Upper lobe of left lung (tissue), 6 donors: ENCODE results near the gene PI4KB. TPM values are rescaled to one million over a fixed set of nuclear protein-coding genes. Genes with fewer than 3 reads are reported as not detected.

Source experiments
- ATAC-seq, 2 donors: fragments of 200-7000 bp; cut with Tn5 transposase; one replicate each; pipeline ENCODE4 v1.9.1; 2022; ENCODE audit warnings: mild to moderate bottlenecking in 2 of 2, moderate library complexity in 2 of 2; ENCODE audit not compliant: low FRiP score in 2 of 2
- DNase-seq, 2 donors: peaks; one replicate each; pipeline ENCODE4 v3.0.0-alpha.2; 2019 to 2020
- H3K27ac ChIP-seq, 4 donors: fragments of 200-600 bp; sonication (generic); one replicate each; pipeline ENCODE4 v1.5.1; 2016 to 2019
- H3K27me3 ChIP-seq, 4 donors: fragments of 200-600 bp; sonication (generic); one replicate each; pipeline ENCODE4 v1.5.1; 2017 to 2019
- H3K36me3 ChIP-seq, 4 donors: fragments of 200-600 bp; sonication (generic); one replicate each; pipeline ENCODE4 v1.5.1; 2016 to 2019
- H3K4me1 ChIP-seq, 4 donors: fragments of 200-600 bp; sonication (generic); one replicate each; pipeline ENCODE4 v1.5.1; 2018 to 2019
- H3K4me3 ChIP-seq, 4 donors: fragments of 200-600 bp; sonication (generic); one replicate each; pipeline ENCODE4 v1.5.1; 2017 to 2019; ENCODE audit warnings: mild to moderate bottlenecking in 2 of 4, moderate library complexity in 1 of 4
- H3K9me3 ChIP-seq, 4 donors: fragments of 200-600 bp; sonication (generic); one replicate each; pipeline ENCODE4 v1.5.1; 2018 to 2019
- EP300 ChIP-seq, 4 donors: sonication (generic); formaldehyde crosslinking; IDR thresholded peaks; one replicate each; pipeline ENCODE4 v1.5.1; 2017; ENCODE audit warnings: antibody characterized with exemption in 4 of 4, control low read depth in 2 of 4
- POLR2A ChIP-seq, 4 donors: fragments of 450-650 bp; IDR thresholded peaks; one replicate each; pipeline ENCODE4 v1.5.1; 2016 to 2017; ENCODE audit warnings: antibody characterized with exemption in 4 of 4, mild to moderate bottlenecking in 2 of 4
- POLR2AphosphoS5 ChIP-seq, 2 donors: sonication (generic); formaldehyde crosslinking; IDR thresholded peaks; one replicate each; pipeline ENCODE4 v1.5.1; 2017; ENCODE audit warnings: antibody characterized with exemption in 2 of 2
- WGBS, 2 donors: methylation state at CpG; one replicate each; pipeline ENCODE4 v1.1.5; 2017 to 2018; 5-methylcytosine and 5-hydroxymethylcytosine counted together
- total RNA-seq, 6 donors: library from RNA; depleted of rRNA in 4 of 6; stranded (reverse); fragments of >200 nt in 4 of 6; gene quantifications; one replicate each; pipeline versions ENCODE4 v1.1.0 to v1.2.1, GENCODE V29; 2016 to 2021
- TF ChIP-seq, protein P1 (sequence below), 6 experiments: fragments of 450-650 bp in 4 of 6; fragments of 200-600 bp in 2 of 6; sonication (generic) in 2 of 6; IDR thresholded peaks; one replicate each; pipeline ENCODE4 v1.5.1; 2016 to 2019; ENCODE audit warnings: antibody characterized with exemption in 6 of 6
- donor health status: DM: no; HTN: no; CAD: no; lungs with moderate emphysema.
- donor health status: DM: no; HTN: yes; CAD: no; lungs with severe emphysema.

Gene PI4KB
- total RNA-seq, 6 donors from 2014 or later: 41.3 to 127 (median 64.0) TPM

DNA sequence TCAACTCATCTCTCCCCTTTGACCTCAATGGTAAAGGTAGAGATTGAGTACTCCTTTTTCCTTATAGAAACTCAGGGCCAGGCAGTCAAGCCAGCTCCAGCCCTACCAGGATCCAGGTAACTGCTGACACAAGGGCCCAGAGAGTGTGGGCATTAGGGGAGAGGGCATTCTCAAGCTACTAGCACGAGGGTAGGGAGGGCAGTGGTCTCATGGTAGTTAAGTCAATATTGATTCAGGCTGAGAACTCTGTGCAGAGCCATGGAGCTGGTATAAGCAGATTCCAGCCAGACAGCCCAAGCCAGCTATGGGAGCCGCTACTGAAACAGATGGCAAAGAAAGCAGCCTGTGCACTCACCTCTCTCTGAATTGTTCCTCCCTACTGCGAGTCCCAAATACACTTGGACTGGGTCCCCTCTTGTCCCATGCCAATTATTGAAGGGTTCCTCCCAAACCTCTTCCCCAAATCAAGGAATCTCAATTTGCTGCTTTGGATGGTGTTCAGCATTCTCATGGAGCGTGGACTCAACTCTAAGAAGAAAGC lies 2.8 kb downstream of the PI4KB start:
- H3K4me3 ChIP-seq: no peak overlapping the region
- no peaks in the 10 kb centered on the region for H3K27me3 ChIP-seq
- no peak overlapping the region for H3K27ac ChIP-seq
- 80 to 90% methylated on average over 4 of the region's 4 CpGs for WGBS, 2 donors
- no peaks in the 10 kb centered on the region for H3K9me3 ChIP-seq
- ATAC-seq (no peak), DNase-seq (peak in 1 of 2 donors; percentile 53)
- H3K4me1 ChIP-seq: peaks cover 23 to 48% (median 25%) of the 10 kb centered on the region in 4 donors
- peaks cover 0 to 55% (median 21%) of the 10 kb centered on the region in 4 donors for H3K36me3 ChIP-seq
- TF ChIP-seq, protein P1, sequence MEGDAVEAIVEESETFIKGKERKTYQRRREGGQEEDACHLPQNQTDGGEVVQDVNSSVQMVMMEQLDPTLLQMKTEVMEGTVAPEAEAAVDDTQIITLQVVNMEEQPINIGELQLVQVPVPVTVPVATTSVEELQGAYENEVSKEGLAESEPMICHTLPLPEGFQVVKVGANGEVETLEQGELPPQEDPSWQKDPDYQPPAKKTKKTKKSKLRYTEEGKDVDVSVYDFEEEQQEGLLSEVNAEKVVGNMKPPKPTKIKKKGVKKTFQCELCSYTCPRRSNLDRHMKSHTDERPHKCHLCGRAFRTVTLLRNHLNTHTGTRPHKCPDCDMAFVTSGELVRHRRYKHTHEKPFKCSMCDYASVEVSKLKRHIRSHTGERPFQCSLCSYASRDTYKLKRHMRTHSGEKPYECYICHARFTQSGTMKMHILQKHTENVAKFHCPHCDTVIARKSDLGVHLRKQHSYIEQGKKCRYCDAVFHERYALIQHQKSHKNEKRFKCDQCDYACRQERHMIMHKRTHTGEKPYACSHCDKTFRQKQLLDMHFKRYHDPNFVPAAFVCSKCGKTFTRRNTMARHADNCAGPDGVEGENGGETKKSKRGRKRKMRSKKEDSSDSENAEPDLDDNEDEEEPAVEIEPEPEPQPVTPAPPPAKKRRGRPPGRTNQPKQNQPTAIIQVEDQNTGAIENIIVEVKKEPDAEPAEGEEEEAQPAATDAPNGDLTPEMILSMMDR (IDR thresholded peaks at IDR 0.05): no peak
- no peak for TF ChIP-seq EP300 (IDR thresholded peaks at IDR 0.05)
- TF ChIP-seq POLR2A (IDR thresholded peaks at IDR 0.05): no peak
- no peak for TF ChIP-seq POLR2AphosphoS5 (IDR thresholded peaks at IDR 0.05)

DNA sequence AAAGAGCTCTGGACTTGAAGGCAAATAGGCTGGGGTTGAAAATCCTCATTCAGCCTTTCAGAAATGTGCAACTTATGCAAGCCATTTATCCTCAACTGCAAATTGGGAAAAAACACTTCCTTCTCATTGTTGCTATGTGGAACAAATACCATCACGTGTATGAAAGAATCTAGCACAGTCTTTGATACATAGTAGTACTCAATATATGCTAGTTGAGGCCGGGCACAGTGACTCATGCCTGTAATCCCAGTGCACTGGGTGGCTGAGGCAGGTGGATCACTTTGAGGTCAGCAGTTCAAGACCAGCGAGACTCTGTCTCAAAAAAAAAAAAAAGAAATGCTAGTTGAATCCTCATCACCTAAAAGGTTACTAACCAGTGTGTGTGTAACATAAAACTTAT lies 8.2 kb downstream of the PI4KB start:
- H3K9me3 ChIP-seq: no peaks in the 10 kb centered on the region
- no peaks in the 10 kb centered on the region for H3K27me3 ChIP-seq
- DNase-seq (no peak), ATAC-seq (no peak)
- peaks cover 6 to 18% (median 8%) of the 10 kb centered on the region in 4 donors for H3K4me1 ChIP-seq
- TF ChIP-seq, protein P1 (IDR thresholded peaks at IDR 0.05): no peak
- no peak overlapping the region for H3K27ac ChIP-seq
- peaks cover 6 to 87% (median 42%) of the 10 kb centered on the region in 4 donors for H3K36me3 ChIP-seq
- 85 to 97% methylated on average over 3 of the region's 3 CpGs for WGBS, 2 donors
- H3K4me3 ChIP-seq: no peak overlapping the region

DNA sequence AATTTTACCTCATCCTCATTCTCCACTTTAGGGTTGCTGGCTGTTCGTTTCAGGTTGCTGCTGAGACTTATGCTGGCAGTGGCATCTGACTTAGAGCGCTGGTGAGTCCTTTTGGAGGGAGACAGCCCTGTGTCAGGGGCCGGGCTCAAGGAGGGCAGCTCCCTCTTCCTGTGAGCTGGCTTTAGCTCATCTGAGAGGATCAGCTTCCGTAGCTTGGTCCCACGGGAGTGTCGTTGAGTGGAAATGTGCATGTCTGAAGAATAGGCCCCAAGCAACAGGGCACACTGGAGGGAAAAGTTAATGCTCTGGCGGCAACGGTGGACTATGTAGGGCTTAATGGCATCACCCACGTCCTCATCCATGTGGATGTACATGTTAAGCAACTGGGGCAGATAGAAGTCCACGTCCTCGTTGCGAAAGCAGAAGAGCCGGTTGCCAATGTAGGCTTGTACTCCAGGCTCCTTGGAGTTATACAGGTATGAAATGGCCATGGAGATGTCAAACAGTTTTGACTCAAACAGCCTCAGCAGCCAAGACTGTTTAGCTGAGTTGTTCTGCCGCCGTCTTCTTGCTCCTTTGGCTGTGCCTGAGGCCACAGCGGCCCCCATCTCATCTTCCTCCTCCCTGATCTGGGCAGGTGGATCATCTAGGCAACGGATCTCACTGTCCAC lies 11.5 kb downstream of the PI4KB start:
- no peaks in the 10 kb centered on the region for H3K9me3 ChIP-seq
- no peak overlapping the region for H3K27ac ChIP-seq
- no peak for TF ChIP-seq EP300 (IDR thresholded peaks at IDR 0.05)
- TF ChIP-seq, protein P1 (IDR thresholded peaks at IDR 0.05): no peak
- no peak for TF ChIP-seq POLR2AphosphoS5 (IDR thresholded peaks at IDR 0.05)
- TF ChIP-seq POLR2A (IDR thresholded peaks at IDR 0.05): no peak
- H3K36me3 ChIP-seq: peaks cover 6 to 84% (median 36%) of the 10 kb centered on the region in 4 donors
- H3K4me1 ChIP-seq: peaks cover 32 to 41% (median 34%) of the 10 kb centered on the region in 4 donors
- ATAC-seq: no peak
- H3K27me3 ChIP-seq: no peaks in the 10 kb centered on the region
- no peak overlapping the region for H3K4me3 ChIP-seq
- WGBS, 2 donors: 87 to 92% methylated on average over 17 of the region's 17 CpGs
- no peak for DNase-seq

DNA sequence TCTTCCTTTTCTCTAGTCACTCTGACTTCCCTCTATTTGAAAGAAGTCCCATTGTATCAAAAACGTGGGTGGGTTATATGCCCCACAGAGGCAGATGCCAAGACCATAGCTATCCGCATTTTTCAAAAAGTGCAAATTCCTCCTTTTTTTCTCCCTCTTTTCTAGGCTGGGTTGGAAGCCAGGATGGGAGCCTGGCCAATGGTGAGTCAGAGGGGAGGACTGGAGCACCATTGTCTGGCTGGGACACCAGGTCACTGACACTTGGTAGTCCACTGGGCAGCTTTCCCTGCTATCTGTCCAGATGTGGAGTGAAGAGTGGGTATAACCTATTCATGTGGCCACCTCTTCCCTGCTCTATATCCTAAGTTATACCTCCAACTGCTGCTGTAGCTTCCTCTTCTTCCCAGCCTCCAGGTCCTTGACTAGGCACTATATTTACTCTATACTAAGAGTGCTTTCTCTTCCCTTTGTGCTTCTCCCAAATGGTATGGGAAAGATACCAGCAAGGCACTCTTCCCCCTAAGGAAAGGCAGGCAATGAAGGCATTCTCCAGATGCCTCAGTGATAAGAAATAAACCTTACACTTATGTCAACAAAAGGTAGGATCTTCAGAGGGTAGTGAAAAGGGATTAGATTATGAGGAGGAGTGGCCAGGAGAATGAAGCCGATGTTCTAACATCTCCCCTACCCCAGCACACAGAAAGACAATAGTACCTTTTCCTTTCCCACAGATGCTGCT lies 12.9 kb downstream of the PI4KB start:
- no peaks in the 10 kb centered on the region for H3K9me3 ChIP-seq
- H3K4me1 ChIP-seq: peaks cover 36 to 55% (median 38%) of the 10 kb centered on the region in 4 donors
- H3K36me3 ChIP-seq: peaks cover 6 to 84% (median 38%) of the 10 kb centered on the region in 4 donors
- no peak for TF ChIP-seq POLR2A (IDR thresholded peaks at IDR 0.05)
- peak in 1 of 2 donors; percentile 29 for TF ChIP-seq POLR2AphosphoS5 (IDR thresholded peaks at IDR 0.05)
- ATAC-seq (peak in 1 of 2 donors; percentile 76), DNase-seq (no peak)
- WGBS, 2 donors: 55 to 71% methylated on average over 3 of the region's 3 CpGs
- H3K4me3 ChIP-seq: no peak overlapping the region
- peak overlapping the region in 3 of 4 donors; percentile 12 to 56 (median 50) for H3K27ac ChIP-seq
- no peaks in the 10 kb centered on the region for H3K27me3 ChIP-seq

DNA sequence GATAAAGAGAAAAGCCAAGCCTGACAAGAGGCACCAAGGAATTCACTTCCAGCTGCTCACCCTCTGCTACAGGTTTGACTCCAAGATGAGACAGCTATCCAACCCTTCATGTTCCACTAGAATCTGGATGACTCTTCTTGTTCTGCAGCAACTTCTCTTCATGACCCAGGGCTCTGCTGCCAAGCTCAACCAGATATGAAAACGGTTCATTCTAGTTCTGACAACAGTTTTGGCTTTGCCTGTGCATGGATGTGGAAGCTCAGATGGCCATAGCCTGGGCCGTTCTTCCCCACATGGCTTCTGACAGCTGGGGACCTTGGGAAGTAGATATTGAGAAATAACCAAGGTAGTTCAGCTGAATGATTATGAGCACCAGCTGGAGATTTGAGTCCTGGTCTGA lies 13.7 kb downstream of the PI4KB start:
- Histone ChIP-seq H3K36me3 (peaks cover 8 to 84% (median 40%) of the 10 kb centered on the region in 4 donors), H3K27me3 (no peaks in the 10 kb centered on the region), H3K4me3 (no peak overlapping the region), H3K27ac (peak overlapping the region in 3 of 4 donors; percentile 12 to 50 (median 30)), H3K9me3 (no peaks in the 10 kb centered on the region), H3K4me1 (peaks cover 36 to 55% (median 38%) of the 10 kb centered on the region in 4 donors)
- TF ChIP-seq, protein P1 (IDR thresholded peaks at IDR 0.05): no peak
- TF ChIP-seq POLR2AphosphoS5 (IDR thresholded peaks at IDR 0.05): no peak
- no peak for TF ChIP-seq EP300 (IDR thresholded peaks at IDR 0.05)
- TF ChIP-seq POLR2A (IDR thresholded peaks at IDR 0.05): no peak
- WGBS, 2 donors: 62 to 69% methylated on average over 2 of the region's 2 CpGs
- DNase-seq: no peak
- ATAC-seq: no peak
